Ovary (tissue), 3 donors: ENCODE data around the gene TDG.
A peak's percentile ranks its signal among the peaks of the same experiment; 100 is the strongest.

Experiments used
- EP300 ChIP-seq: sonication (generic); formaldehyde crosslinking; IDR thresholded peaks from one replicate; pipeline ENCODE4 v1.6.1; 2017; ENCODE audit warnings: antibody characterized with exemption
- POLR2A ChIP-seq: fragments of 450-650 bp; IDR thresholded peaks from one replicate; pipeline ENCODE4 v1.6.1; 2017; ENCODE audit warnings: antibody characterized with exemption, mild to moderate bottlenecking, moderate library complexity
- TF ChIP-seq, protein P1 (sequence below), 3 donors: fragments of 450-650 bp in 2 of 3; fragments of 200-600 bp in 1 of 3; IDR thresholded peaks; one replicate each; pipeline versions ENCODE4 v1.5.1 to v1.8.0; 2016 to 2022; ENCODE audit warnings: antibody characterized with exemption in 3 of 3, mild to moderate bottlenecking in 1 of 3
- donor health status: DM: no; HTN: no; CAD: no.

- TF ChIP-seq, protein P1, sequence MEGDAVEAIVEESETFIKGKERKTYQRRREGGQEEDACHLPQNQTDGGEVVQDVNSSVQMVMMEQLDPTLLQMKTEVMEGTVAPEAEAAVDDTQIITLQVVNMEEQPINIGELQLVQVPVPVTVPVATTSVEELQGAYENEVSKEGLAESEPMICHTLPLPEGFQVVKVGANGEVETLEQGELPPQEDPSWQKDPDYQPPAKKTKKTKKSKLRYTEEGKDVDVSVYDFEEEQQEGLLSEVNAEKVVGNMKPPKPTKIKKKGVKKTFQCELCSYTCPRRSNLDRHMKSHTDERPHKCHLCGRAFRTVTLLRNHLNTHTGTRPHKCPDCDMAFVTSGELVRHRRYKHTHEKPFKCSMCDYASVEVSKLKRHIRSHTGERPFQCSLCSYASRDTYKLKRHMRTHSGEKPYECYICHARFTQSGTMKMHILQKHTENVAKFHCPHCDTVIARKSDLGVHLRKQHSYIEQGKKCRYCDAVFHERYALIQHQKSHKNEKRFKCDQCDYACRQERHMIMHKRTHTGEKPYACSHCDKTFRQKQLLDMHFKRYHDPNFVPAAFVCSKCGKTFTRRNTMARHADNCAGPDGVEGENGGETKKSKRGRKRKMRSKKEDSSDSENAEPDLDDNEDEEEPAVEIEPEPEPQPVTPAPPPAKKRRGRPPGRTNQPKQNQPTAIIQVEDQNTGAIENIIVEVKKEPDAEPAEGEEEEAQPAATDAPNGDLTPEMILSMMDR (IDR thresholded peaks at IDR 0.05) = no peak
- no peak for TF ChIP-seq EP300
- TF ChIP-seq POLR2A = peak; percentile 85
Measured at GRCh38 chr12:103929046-103929783, 36.5 kb upstream of the TDG start.
